GM19351 (cell line): ENCODE data around the gene PLXDC2.

ENCODE experiments used
- ATAC-seq: cut with Tn5 transposase; IDR thresholded peaks from one replicate; pipeline ENCODE4 v1.9.1; 2021; ENCODE audit warnings: mild to moderate bottlenecking, moderate library complexity; ENCODE audit not compliant: unreplicated experiment

PLXDC2 gene

DNA sequence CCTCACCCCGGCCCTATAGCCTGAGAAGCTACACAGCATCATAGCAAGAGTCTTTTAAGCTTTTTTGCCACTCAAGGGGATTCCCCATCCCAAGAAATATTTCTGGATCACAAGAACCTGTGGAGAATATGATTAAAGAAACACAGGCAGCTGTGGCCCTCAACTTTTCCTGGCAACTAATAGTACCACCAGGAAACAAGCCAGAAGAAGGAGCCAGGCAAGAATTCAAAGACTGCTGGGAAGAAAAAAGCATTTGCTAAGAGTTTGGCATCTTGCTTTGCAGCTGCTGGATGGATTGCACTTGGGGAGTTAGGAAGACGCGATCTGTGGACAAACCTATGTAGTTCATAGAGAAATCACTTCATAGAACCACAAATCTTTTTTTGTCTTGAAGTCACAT, 437.8 kb downstream of the PLXDC2 start:
- ATAC-seq: no peak

DNA sequence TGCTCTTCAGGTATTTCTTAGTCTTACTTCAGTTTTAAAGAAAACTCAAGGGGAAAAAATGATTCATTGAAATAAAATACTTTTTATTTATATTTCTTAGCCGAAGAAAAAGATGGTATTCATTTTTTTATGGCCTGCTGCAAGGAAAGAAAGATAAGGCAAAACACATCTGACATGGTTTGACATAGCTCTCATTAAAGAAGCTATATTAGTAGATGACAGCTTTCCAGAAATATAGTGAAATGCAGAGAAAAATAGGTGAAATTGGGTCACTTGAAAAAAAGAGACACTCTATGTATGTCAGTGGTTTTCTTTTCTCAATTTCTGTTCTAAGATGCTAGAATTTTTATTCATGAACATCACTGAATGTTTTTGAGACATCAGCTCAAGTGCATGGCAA, 438.3 kb downstream of the PLXDC2 start:
- ATAC-seq: no peak

DNA sequence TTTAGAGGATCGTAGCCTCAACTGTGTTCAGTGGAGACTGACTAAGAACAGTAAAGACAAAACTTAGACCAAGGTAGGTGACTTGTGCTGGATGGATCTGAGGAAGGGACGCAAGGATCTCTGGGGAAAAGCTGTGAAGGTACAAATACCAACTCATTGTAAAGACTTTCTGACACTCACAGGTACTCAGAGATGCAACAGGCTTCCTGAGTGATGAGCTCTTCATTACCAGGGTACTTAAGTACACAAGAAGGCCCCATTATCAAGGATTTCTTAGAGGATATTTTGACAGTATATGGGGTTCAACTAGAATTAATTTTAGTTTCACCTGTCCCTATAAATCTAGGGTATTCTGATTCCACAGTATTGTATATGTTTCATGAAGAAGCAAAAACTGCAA, 440.7 kb downstream of the PLXDC2 start:
- no peak for ATAC-seq

DNA sequence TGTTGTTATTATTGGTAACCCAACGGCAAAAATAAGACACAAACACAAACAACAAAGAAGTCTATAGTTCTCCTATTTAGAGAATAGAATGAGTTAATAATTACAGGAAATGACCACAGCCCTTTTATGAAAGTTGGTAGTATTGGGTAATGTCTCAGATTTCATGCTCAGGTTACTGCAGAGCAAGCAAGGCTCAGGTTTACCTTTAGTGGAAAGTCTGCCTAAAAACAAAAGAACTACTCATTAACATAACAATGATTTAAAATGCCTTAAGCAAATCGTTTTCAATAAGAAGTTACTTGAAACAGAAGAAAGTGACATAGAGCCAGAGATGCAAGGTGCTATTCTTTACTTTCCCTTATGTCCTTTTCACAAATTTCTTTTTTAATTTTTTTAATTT, 441.2 kb downstream of the PLXDC2 start:
- ATAC-seq: no peak

DNA sequence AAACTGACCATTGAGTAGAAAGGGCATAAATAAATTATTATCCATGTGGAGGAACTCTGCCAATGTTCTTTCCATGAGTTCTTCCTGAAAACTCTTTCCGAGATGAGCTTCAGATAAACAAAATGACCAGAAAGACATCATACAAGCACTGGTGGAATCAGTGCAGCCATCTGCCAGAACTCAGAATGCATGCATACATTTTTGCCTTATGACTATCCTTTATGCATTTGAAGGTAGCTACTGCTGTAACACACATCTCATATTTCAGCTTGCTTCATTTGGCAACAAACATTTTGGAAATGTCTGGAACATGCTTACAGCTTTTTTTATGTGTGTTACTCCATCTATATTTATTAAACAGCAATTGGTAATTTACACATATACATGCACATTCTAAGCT, 448.9 kb downstream of the PLXDC2 start:
- no peak for ATAC-seq

DNA sequence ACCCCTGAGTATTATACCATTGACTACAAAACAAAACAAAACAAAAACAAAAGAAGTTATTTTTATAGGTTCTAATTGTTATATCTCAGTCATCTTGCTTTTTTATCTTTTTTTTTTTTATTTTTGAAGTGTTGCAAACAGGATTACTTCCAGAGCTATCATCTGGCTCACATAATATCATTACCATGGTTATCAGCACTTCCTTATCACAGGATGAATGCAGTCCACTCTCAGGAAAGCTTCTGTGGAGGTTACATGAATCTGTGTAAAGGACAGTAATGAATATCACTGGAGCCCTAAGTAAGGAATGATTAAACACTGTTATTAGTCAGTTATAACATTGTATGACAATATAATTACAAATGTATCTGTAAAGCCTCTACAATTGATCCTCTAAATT, 451.5 kb downstream of the PLXDC2 start:
- ATAC-seq: no peak

DNA sequence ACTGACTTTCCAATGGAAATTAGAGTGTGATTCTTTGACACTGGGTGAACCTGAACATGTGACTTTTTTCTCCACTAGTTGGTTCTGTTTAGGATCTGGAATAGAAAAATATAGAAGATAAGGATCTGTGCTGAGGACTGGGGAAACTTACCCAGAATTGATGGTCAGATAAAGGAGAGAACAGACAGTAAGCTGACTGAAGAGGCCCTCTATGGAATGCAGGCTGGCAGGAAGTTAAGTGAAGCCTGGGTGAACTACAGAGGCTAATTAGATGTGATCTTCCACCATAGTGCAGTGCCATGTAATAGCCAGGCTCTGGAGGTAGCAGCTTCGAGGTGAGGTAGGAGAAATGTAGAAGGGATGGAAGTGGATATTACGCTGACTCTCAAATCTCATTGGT, 455.3 kb downstream of the PLXDC2 start:
- ATAC-seq: no peak

DNA sequence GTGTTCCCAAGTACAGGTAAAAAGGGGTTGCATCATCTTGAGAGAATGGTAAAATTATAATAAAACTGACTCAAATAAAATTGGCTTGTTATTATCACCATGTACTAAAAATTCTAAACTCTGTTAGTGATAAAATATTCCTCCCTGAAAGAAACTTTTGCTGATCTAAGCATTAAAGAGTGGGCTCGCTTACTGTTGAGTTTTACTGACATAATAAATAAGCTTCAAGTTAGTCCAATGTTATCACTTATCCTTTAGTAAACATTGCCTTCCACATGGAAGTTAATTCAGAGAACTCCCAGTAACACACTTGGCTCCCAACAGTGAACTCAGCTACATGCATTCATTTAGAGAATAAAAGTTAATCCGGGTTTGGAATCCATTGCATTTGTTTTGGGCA, 456.4 kb downstream of the PLXDC2 start:
- ATAC-seq: no peak

DNA sequence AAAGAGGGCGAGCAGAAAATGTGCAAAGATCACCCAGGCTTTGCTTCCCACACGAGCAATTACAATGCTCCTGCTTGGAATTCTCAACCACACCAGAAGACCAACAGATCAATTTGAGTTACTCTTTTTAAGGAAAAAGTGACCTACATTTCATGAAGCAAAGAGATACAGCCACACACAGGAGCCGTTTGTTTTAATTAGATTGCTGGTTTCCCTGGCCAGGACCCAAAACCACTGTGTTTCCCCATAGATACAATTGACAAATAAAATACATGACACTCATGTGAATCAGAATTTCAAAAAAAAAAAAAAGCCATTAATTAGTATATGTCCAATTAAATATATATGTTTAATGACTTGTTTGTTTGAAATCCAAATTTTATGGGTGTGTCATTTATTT, 458.3 kb downstream of the PLXDC2 start:
- no peak for ATAC-seq

DNA sequence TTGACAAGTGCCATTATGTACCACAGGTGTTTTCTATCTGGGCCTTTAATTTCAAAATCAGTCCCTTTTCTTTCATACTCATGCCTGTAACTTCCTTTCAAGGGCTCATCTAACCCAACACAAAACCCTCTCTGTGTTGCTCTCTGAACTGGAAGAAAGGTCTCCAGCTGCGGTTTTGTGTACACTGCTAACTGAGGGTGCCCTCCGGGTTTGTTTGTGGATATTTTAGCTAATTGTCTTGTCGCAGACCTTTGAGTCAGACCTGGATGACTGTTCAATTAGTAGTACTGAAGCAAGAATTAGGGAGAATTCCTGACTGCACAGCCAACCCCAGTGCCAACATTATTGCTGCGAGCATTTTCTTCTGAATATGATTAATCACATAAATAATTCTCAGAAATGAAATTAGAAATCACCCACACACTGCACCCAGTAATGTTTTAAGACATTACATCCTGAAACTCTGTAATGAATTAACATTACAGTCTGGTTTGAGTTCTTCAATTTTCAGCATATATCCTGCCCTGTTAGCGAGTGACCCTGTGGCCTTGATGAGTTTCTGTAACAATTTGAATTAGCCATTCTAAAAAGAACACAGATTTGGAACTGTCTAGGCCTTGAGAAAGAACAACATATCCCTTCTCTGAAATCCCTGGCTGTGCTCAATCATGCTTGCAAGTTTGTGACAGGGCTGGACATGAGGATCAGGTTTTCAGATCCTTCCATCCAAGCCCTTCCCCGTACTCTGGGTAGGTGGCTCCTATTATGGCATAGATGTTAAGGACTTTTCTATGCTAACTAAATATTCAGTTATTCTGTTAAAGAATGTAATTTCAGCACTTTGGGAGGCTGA, 460.1 kb downstream of the PLXDC2 start:
- ATAC-seq: no peak

DNA sequence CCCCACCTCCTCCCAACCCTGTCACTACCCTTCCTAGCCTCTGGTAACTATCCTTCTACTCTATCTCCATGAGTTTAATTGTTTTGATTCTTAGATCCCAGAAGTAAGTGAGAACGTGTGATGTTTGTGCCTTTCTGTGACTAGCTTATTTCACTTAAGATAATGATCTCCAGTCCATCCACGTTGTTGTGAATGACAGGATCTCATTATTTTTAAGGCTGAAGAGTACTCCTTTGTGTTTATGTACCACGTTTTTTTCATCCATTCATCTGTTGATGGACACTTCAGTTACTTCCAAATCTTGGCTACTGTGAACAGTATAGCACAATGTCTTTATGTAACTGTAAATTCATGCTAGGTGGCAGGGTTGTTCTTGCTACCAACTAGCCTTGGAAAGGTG, 461.6 kb downstream of the PLXDC2 start:
- ATAC-seq: no peak

DNA sequence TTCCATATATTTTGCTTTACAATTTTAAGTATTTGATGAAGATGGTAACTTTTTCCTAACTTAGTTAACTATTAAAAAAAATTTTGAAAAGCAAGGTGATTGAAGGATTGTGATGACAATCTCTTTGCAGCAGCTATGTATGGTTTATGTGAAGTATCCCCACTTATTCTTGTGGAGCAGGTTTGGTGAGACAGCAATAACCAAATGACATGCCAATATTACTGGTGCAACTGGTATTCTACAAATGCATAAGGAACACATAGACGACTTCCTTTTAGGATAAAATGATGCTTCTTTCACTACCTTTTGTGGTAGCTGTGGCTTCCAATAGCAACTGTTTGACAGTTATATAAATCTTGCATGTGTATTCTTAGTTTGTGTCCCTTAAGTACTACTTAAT, 465.3 kb downstream of the PLXDC2 start:
- ATAC-seq: no peak

DNA sequence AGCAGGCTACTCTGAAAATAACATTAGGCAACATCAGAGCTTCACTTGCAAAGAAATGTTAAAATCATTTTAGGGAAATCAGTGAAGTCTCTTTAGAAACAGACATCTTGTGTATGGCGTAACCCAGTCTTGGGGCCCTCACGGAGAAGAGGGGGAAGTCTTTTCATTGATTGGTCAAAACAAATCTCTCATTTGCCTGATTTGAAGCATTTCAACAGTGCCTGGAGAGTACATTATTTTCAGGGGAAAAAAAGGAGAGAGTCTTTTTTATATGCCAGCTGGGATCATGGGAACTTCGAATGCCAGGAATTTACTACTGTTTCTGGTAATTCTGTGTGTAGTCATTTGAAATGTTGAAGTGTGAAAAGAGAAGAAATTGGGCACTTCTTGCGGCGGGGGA, 471.4 kb downstream of the PLXDC2 start:
- ATAC-seq: no peak

DNA sequence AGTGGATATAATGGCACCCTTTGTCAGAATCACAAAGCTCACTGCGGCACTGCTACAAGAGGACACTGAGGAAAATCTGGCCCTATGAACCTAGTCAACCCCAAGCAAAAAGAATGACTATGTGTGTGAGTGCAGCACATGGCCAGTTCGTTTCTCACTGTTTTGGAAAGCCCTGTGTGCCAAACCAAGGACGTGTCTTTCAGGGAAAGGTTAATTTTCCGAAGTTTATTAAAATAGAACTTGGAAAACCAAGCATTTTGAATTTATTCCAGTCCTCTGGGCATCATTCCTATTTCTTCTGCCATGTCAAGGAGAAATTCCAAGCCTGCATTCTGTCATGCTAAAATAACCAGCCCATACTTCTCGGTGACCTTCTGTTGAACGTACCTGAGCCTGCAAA, 471.8 kb downstream of the PLXDC2 start:
- no peak for ATAC-seq

DNA sequence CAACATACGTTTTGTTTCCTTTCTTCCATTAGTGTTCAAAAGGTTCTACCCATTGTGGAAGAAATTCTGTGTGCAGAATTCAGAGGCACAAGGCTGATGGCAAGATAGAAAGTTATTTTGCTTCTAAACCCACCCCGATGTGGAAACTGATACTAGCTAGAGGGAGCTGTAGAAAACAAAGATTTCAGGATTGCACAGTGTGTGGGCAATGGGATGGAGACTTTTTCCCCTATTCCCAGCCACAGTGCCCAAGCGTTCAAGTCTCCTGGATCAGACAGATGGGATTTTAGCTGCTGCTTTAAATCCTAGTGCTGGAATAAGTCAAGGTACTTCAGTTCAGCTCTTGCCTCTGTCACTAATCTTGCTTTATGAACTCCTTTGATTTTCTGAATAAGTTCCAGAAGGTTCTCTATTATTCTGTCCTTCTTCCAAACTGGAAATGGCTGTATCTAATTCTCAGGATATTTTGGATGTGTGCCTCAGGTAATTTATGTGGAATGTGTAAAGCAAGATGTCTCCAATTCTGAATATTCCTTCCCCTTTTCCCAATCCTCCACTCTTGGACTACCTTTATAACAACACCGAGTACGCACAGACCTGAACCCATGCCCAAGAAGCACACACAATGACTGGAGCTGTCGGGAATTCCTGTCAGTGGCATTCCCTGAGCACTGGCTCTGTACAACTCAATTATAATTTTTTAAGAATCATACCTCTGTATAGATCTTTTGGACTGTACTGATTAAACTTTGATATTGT, 473.0 kb downstream of the PLXDC2 start:
- ATAC-seq: no peak

DNA sequence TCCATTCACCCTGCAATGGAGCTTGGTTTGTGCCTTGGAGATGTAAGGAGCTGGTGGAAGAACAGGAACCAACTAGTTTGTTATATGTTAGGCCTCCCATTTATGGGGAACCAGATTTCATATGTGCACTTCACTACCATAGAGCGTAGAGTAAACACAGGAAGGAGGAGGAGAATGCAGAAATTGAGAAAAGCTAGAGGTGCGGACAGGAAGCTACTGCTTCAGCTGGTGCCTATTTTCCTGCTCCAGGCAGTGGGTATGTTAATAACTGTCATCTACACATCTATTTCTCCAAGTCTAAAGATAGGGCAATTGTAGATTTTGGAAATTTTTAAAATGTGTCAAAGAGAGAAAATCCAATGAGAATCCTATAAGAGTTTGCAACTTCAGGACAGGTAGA, 482.2 kb downstream of the PLXDC2 start:
- ATAC-seq: no peak

DNA sequence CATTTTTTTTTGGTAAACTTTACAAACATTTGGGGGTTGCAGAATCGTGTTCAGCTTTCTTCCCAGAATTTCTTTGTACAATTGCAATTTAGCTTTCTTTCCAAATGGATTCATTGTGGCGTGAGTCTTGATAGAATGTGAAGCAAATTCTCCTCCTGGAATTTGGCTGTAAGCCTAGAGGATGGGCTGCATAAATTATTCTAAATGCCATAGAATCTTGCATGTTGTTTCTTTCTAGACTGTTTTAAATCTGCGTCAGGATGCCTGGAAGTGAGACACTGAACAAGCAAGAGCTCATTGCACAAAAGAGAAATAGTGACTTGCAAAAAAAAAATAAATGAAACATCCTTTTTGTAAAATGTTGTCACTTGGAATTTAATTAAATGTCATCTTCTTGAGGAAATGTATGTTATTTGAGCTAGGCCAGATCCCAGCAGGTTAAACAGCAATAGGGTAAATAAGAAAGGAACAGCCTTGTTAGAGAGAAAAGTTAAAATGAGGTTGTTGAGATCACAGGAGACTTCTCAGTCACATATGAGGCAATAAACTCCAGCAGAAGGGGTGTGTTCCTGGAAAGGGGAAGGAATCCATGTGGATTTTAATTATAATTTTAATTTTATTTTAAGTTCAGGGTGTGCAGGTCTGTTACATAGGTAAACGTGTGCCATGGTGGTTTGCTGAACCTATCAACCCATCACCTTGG, 483.0 kb downstream of the PLXDC2 start:
- ATAC-seq: no peak

DNA sequence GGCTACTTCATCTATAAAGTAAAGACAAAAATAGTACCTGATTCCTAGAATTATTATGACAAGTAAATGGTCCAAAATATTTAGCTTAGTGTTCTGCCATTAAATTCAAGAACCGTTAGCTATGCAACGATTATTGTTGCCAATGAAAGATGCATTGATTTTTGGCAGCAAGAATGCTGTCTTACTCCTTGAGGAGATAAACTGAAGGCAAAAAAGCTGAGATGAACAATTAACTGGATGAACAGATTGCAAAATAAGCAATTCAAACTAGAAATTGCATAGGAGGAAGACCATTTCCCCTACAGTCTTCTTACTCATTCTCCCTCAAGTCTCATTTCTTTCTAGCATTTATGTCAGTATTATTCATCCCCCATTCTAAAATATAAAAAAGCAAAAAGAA, 484.5 kb downstream of the PLXDC2 start:
- no peak for ATAC-seq

DNA sequence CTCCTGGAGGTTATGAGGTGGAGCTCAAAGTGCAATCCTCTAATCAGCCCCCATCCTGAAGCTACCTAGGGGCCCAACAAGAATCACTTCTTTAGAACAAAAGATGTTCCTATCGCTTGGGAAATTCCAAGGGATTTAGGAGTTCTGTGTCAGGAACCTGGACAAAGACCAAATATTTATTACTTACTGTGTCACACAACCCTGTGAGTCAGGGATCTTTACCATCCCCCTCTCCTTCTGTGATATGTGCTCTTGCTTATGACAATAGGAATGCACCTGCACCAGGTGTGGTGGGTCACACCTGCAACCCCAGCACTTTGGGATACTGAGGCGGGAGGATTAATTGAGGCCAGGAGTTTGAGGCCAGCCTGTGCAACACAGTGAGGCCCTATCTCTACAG, 485.8 kb downstream of the PLXDC2 start:
- ATAC-seq: no peak

DNA sequence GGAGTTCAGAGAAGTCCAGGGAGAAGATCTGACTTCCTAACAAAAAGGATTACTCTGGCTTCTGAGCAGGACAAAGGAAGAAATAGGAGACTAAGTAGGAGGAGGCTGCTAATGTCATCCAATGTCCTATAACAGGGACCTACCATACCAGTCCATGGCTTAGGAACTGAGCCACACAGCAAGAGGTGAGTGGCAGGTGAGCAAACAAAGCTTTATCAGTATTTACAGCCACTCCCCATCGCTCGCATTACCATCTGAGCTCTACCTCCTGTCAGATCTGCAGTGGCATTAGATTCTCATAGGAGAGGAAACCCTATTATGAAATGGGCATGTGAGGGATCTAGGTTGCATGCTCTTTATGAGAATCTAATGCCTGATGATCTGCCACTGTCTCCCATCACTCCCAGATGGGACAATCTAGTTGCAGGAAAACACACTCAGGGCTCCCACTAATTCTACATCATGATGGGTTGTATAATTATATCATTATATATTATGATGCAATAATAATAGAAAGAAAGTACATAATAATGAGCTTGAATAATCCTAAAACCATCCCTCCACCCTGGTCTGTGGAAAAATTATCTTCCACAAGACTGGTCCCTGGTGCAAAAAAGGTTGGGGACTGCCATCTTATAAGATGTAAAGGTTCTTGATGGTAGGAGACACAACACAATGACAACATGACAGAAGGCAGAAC, 487.4 kb downstream of the PLXDC2 start:
- ATAC-seq: no peak

DNA sequence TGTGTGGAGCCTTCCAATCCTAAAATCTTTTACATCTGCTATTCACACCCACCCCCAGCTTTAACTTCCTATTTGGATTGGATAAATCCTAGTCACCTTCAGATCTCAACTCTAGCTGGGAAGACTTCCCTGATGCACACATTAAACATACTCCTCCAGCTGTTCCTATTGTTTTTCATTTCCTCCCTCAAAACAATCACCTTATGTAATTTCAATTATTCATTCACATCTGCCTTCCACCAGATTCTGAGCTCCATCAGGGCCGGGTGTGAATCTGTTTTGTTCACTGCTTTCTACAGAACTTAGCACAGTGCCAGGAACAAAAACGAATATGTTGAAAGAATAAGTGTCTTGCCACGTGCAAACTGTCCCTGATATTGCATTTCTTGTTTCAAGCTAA, 497.4 kb downstream of the PLXDC2 start:
- ATAC-seq: no peak
